ENCODE data around the gene ZDHHC8.

The ZDHHC8 gene

DNA sequence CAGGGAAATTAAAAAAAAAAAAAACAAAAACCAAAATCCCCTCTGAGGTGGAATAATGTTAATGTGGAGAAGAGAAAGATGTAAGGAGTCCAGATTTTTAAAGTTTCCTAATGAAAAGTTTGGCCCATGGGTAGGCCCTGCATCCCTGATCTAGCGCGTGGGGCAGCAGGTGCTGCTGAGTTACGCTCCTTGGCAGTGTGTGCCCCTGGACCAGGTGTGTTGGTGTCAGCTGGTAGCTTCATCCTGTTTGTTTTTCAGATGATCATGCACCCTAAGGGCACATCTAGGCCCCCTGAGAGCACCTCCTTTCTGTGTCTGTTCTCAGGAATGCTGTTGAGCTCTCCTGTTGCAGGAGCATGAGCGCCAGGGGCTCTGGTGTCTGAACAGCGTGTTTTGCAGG, 44.8 kb upstream of the ZDHHC8 start:
- DNase-seq (ENCODE audit: low read depth in 1 of 2, low spot score in 1 of 2), result no peak
- TF ChIP-seq GABPA (IDR thresholded peaks at IDR 0.05; ENCODE audit: low read depth), result no peak
- TF ChIP-seq, protein P1, sequence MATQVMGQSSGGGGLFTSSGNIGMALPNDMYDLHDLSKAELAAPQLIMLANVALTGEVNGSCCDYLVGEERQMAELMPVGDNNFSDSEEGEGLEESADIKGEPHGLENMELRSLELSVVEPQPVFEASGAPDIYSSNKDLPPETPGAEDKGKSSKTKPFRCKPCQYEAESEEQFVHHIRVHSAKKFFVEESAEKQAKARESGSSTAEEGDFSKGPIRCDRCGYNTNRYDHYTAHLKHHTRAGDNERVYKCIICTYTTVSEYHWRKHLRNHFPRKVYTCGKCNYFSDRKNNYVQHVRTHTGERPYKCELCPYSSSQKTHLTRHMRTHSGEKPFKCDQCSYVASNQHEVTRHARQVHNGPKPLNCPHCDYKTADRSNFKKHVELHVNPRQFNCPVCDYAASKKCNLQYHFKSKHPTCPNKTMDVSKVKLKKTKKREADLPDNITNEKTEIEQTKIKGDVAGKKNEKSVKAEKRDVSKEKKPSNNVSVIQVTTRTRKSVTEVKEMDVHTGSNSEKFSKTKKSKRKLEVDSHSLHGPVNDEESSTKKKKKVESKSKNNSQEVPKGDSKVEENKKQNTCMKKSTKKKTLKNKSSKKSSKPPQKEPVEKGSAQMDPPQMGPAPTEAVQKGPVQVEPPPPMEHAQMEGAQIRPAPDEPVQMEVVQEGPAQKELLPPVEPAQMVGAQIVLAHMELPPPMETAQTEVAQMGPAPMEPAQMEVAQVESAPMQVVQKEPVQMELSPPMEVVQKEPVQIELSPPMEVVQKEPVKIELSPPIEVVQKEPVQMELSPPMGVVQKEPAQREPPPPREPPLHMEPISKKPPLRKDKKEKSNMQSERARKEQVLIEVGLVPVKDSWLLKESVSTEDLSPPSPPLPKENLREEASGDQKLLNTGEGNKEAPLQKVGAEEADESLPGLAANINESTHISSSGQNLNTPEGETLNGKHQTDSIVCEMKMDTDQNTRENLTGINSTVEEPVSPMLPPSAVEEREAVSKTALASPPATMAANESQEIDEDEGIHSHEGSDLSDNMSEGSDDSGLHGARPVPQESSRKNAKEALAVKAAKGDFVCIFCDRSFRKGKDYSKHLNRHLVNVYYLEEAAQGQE (IDR thresholded peaks at IDR 0.05; ENCODE audit: insufficient replicate concordance, low read depth), result no peak
- H3K27ac ChIP-seq (replicated peaks), result no peak overlapping the region
- H3K27me3 ChIP-seq (ENCODE audit: insufficient read depth, poor library complexity, severe bottlenecking), result no peaks in the 10 kb centered on the region
- H3K4me3 ChIP-seq (replicated peaks; ENCODE audit: insufficient read depth, low read length), result no peak overlapping the region

- no peak for DNase-seq (ENCODE audit: low read depth in 1 of 2, low spot score in 1 of 2)
- no peak overlapping the region for H3K27ac ChIP-seq (replicated peaks)
- TF ChIP-seq GABPA (IDR thresholded peaks at IDR 0.05; ENCODE audit: low read depth) (no peak), POLR2AphosphoS5 (IDR thresholded peaks at IDR 0.05; ENCODE audit: low read depth) (no peak), SPI1 (IDR thresholded peaks at IDR 0.05; ENCODE audit: borderline replicate concordance, low read depth) (no peak)
- TF ChIP-seq, protein P1 (IDR thresholded peaks at IDR 0.05; ENCODE audit: insufficient replicate concordance, low read depth), result no peak
- TF ChIP-seq, protein P2, sequence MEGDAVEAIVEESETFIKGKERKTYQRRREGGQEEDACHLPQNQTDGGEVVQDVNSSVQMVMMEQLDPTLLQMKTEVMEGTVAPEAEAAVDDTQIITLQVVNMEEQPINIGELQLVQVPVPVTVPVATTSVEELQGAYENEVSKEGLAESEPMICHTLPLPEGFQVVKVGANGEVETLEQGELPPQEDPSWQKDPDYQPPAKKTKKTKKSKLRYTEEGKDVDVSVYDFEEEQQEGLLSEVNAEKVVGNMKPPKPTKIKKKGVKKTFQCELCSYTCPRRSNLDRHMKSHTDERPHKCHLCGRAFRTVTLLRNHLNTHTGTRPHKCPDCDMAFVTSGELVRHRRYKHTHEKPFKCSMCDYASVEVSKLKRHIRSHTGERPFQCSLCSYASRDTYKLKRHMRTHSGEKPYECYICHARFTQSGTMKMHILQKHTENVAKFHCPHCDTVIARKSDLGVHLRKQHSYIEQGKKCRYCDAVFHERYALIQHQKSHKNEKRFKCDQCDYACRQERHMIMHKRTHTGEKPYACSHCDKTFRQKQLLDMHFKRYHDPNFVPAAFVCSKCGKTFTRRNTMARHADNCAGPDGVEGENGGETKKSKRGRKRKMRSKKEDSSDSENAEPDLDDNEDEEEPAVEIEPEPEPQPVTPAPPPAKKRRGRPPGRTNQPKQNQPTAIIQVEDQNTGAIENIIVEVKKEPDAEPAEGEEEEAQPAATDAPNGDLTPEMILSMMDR (IDR thresholded peaks at IDR 0.05; ENCODE audit: insufficient read depth, low read length), result no peak
- no peaks in the 10 kb centered on the region for H3K27me3 ChIP-seq (ENCODE audit: insufficient read depth, poor library complexity, severe bottlenecking)
- no peak overlapping the region for H3K4me3 ChIP-seq (replicated peaks; ENCODE audit: insufficient read depth, low read length)
Measured at GRCh38 chr22:20087319-20088262, 44.0 kb upstream of the ZDHHC8 start.

DNA sequence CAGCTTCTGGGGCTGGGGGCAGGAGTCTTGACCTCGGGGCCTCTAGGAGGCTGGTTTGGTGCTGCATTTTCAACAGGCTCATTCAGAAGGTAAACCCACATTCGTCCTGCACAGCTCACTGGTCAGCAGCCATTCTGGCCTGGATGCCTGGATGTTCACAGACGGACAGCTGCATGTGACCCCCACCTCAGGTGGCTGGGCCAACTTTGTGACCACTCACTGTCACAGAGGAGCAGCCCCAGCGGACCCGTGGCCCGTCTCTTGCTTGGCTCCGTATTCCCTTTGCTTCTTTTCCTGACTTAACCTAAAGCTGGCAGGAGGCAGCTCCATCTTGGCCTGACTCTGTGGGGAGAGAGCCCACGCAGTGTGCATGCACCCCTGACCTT, 43.3 kb upstream of the ZDHHC8 start:
- Histone ChIP-seq H3K27ac (replicated peaks) (no peak overlapping the region), H3K4me3 (replicated peaks; ENCODE audit: insufficient read depth, low read length) (no peak overlapping the region), H3K27me3 (ENCODE audit: insufficient read depth, poor library complexity, severe bottlenecking) (no peaks in the 10 kb centered on the region)
- no peak for DNase-seq (ENCODE audit: low read depth in 1 of 2, low spot score in 1 of 2)
- TF ChIP-seq, protein P2 (IDR thresholded peaks at IDR 0.05; ENCODE audit: insufficient read depth, low read length), result no peak
- TF ChIP-seq GABPA (IDR thresholded peaks at IDR 0.05; ENCODE audit: low read depth) (no peak), SPI1 (IDR thresholded peaks at IDR 0.05; ENCODE audit: borderline replicate concordance, low read depth) (no peak), POLR2AphosphoS5 (IDR thresholded peaks at IDR 0.05; ENCODE audit: low read depth) (no peak)
- TF ChIP-seq, protein P1 (IDR thresholded peaks at IDR 0.05; ENCODE audit: insufficient replicate concordance, low read depth), result no peak

Measured in HL-60 (cell line).